ENCODE data around the gene PIH1D2.
"Not testable (repeated sequence)": the region's sequence is repeated elsewhere in the genome, so short reads cannot be mapped to it uniquely, and the experiment has no call there.

DNA sequence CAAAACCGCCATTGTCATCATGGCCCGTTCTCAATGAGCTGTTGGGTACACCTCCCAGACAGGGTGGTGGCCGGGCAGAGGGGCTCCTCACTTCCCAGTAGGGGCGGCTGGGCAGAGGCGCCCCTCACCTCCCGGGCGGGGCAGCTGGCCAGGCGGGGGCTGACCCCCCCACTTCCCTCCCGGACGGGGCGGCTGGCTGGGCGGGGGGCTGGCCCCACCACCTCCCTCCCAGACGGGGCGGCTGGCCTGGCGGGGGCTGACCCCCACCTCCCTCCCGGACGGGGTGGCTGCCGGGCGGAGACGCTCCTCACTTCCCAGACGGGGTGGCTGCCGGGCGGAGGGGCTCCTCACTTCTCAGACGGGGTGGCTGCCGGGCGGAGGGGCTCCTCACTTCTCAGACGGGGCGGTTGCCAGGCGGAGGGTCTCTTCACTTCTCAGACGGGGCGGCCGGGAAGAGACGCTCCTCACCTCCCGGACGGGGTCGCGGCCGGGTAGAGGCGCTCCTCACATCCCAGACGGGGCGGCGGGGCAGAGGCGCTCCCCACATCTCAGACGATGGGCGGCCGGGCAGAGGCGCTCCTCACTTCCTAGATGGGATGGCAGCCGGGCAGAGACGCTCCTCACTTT, 46.9 kb downstream of the PIH1D2 start:
- TF ChIP-seq, protein P1, sequence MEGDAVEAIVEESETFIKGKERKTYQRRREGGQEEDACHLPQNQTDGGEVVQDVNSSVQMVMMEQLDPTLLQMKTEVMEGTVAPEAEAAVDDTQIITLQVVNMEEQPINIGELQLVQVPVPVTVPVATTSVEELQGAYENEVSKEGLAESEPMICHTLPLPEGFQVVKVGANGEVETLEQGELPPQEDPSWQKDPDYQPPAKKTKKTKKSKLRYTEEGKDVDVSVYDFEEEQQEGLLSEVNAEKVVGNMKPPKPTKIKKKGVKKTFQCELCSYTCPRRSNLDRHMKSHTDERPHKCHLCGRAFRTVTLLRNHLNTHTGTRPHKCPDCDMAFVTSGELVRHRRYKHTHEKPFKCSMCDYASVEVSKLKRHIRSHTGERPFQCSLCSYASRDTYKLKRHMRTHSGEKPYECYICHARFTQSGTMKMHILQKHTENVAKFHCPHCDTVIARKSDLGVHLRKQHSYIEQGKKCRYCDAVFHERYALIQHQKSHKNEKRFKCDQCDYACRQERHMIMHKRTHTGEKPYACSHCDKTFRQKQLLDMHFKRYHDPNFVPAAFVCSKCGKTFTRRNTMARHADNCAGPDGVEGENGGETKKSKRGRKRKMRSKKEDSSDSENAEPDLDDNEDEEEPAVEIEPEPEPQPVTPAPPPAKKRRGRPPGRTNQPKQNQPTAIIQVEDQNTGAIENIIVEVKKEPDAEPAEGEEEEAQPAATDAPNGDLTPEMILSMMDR (IDR thresholded peaks at IDR 0.05) = not testable (repeated sequence)
- not testable (repeated sequence) for TF ChIP-seq POLR2A (IDR thresholded peaks at IDR 0.05)
